Raji (cell line): ENCODE results near the gene NUP205.

ENCODE experiments used
- POLR2A ChIP-seq: IDR thresholded peaks from 2 replicates; pipeline ENCODE4 v1.6.1; 2011; ENCODE audit warnings: low read depth, low read length, control low read depth; ENCODE audit not compliant: insufficient read depth

The NUP205 gene, protein sequence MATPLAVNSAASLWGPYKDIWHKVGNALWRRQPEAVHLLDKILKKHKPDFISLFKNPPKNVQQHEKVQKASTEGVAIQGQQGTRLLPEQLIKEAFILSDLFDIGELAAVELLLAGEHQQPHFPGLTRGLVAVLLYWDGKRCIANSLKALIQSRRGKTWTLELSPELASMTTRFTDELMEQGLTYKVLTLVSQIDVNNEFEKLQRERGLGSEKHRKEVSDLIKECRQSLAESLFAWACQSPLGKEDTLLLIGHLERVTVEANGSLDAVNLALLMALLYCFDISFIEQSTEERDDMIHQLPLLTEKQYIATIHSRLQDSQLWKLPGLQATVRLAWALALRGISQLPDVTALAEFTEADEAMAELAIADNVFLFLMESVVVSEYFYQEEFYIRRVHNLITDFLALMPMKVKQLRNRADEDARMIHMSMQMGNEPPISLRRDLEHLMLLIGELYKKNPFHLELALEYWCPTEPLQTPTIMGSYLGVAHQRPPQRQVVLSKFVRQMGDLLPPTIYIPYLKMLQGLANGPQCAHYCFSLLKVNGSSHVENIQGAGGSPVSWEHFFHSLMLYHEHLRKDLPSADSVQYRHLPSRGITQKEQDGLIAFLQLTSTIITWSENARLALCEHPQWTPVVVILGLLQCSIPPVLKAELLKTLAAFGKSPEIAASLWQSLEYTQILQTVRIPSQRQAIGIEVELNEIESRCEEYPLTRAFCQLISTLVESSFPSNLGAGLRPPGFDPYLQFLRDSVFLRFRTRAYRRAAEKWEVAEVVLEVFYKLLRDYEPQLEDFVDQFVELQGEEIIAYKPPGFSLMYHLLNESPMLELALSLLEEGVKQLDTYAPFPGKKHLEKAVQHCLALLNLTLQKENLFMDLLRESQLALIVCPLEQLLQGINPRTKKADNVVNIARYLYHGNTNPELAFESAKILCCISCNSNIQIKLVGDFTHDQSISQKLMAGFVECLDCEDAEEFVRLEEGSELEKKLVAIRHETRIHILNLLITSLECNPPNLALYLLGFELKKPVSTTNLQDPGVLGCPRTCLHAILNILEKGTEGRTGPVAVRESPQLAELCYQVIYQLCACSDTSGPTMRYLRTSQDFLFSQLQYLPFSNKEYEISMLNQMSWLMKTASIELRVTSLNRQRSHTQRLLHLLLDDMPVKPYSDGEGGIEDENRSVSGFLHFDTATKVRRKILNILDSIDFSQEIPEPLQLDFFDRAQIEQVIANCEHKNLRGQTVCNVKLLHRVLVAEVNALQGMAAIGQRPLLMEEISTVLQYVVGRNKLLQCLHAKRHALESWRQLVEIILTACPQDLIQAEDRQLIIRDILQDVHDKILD (N-terminal part only)

DNA sequence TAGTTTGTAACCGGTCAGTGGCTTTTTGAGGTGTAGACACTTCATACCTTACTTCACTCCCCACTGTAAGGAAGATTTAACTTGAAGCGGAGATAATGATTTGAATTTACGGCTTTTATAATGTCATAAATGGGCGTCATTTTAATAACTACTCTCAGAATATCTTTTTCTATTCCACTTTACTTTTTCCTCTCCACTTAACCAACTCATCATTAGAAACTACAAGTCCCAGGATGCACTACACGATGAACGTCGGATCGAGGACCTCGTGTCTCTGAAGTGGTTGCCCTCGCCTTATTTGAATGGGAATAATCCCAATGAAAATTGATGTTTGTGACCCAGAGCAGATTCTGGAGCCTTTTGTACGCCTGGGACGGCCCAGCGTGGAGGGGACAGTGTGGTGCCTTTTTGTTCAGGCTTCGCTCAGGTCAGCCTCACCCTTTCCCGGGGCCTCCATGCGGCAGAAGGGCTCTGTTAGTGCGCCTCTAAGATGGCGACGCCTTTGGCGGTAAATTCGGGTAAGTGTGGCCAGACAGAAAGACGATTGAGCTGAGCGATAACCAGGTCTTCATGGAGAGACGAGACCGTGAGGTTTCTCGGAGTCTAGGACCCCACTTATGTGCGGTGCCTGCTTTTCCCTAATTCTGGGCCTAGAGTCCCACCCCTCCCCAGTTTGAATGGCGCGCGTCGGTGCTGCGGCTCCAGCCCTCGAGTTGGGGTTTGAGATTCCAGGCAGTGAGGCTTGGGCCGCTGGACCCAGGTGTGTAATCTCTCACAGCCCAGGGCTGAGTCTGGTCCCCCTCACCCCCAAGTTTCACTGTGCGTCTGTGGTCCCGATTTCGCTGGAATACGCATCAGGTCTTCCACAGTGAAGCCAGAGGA, at the start of gene NUP205:
Gene NUP205, plus strand, starts transcription at position 463 of the 882 bp plus-strand sequence. Its CDS starts 28 bp downstream, at position 491.
- TF ChIP-seq POLR2A = peak; percentile 93

DNA sequence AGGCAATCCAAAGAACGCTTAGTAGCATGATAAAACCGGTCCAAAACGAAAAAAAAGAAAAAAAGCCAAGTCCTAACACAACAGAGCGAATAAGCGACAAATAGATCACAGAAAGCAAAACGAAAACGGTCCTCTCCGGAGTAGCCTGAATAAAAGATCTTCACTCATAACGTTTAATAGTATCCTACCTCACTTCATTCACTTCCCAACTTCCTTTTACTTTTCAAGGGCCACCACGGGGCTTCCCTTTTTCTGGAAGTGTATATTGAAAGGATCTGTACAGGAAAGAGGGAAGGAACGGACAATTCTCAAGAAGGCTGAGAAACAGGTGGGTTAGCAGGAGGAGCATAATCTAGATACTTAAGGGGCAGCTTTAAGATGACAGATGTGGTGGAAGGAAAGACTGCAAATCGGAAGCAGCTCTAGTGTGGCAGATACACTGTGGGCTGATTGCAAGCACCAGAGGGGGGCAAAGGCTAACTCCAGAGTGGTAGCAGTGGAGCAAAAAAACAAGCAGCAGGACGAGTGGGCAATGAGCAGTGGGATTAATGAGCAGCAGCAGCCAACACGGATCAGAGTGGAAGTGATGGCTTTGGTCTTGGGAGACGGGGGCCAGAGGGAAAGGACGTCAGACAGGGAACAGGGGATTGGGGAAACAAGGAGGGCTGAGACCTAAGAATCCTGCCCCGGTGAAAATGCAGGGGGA, 48.7 kb upstream of the NUP205 start:
- no peak for TF ChIP-seq POLR2A

DNA sequence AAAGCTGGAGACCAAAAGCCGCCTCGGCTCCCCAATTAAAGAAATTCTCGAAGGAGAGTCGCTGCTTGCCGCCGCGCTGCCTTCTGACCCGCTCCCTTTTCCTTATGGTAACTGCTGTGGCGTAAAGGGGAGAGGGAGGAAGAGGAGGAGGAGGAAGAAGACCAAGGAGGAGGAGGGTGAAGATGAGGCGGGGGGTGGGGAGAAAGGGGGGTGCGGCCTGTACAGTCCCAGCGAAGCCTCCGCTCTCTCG, 48.2 kb upstream of the NUP205 start:
- TF ChIP-seq POLR2A = no peak

DNA sequence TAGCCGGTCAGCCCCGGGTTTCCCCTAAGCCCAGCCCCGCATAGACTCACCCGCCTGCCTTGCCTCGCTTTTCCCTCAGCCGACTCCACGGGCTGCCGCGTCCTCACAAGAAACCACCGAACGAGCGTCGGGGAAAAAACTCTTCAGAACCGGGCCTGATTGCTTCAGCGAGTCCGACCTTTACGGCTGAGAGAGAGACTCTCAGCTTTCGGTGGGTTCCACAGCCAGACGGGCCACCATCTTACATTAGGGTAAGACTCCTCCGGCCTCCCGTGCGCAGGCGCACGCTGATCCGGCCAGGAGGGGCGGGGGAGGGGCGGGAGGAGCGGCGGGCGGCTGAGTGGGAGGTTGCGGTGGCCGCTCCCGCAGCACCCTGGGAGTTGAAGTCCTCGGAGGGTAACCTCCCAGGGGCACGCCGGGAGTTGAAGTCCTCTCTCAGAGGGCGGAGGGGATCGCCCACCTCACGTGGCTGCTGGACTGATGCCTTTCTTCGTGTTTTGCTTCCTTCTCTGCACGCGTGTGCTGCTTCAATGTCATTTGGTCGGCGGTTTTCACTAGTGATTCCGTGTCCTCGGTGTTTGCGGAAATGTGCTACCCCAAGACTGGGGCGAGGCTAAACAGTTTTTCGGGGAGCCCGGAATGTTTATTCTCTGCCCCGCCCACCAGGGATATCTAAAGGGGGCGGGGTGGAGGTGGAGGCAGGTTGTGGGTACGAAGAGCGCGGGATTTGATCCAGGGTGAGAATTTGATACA, 47.7 kb upstream of the NUP205 start, which contains the start of gene CNOT4:
Gene CNOT4, minus strand, starts transcription at position 264 of the 753 bp plus-strand sequence. CDS start 71,771 bp downstream, outside the sequence.
- TF ChIP-seq POLR2A = peak; percentile 86

DNA sequence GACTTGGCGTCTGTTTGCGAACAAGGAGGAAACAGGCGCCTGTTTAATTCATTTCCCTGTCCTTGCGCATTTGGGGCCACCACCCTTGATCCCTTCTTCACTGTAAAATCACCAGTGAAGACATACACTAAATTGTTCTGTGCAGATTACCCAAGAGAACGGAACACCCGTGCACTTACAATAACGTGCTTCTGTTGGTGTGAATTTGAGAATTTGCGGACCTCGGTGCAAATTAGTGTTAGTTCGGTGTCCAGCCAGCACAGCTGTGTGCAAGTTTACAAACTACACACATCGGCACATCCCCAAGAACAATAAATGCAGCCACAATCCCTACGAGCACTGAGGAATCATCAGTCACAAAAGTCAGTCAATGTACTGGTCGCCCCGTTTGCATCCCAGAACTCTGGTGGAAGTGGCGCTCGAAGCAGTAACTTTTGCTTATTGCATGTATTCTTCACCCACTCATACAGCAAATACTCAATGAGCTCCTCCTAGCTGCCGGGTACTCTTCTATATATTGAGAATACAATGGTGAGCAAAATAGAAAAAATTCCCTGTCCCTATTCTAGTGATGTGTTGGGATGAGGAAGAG, 47.0 kb upstream of the NUP205 start:
- TF ChIP-seq POLR2A = no peak

DNA sequence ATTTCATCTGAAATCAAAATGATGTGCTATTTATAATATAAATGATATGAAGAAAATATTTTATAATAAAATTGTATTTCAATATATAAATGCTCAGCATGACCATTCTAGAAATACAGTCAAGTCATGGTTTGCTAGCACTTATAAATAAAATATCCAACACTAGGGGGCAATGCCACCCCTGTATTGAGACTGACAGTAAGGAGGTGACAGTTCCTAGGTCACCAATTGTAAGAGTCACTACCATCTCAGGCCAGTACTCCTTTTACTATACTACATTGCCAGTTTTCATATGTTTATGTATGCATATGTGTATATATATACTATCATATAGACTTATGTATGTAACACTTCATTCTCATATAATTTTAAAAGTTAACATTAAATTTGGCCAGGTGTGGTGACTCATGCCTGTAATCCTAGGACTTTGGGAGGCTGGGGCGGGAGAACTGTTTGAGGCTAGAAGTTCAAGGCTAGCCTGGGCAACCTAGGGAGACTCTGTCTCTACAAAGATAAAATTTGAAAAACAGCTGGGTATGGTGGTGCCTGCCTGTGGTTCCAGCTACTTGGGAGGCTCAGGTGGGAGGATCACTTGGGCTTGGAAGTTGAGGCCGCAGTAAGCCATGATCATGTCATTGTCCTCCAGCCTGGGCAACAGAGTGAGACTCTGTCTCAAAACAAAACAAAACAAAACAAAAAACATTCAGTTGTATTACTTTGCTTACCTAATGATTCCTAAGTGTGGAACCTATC, 45.4 kb upstream of the NUP205 start:
- TF ChIP-seq POLR2A = no peak

DNA sequence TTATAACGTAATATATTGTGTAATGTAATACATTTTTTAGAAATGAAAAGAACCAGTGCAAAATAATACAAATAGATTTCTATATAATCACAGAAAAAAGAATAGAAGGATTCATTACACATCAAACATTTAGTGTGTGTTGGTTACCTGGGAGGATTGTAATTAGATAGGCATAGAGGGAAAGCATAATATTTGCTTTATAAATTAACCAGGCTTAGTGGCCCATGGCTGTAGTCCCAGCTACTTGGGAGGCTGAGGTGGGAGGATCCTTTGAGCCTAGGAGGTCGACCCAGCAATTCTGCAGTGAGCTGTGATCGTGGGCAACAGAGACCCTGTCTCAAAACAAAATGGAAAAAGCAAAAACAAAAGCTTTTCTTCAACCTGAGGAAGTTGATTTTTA, 42.9 kb upstream of the NUP205 start:
- no peak for TF ChIP-seq POLR2A

DNA sequence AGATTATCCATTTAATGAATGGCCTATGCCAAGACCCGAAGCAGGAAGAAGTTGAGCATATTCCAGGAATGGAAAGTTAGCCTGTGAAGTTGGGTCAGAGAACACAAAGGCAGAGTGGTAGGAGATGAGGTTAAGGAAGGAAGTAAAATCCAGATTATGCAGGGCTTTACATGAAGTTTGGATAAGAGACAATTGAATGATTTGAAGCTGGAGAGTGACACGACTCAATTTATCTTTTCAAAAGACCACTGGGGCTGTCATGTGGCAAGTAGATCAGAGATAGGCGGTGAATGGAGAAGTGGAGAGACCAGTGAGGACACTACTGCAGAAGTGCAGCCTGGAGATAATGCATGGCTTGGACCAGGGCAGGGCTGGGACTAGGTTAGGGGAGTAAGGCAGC, 40.7 kb upstream of the NUP205 start:
- no peak for TF ChIP-seq POLR2A

DNA sequence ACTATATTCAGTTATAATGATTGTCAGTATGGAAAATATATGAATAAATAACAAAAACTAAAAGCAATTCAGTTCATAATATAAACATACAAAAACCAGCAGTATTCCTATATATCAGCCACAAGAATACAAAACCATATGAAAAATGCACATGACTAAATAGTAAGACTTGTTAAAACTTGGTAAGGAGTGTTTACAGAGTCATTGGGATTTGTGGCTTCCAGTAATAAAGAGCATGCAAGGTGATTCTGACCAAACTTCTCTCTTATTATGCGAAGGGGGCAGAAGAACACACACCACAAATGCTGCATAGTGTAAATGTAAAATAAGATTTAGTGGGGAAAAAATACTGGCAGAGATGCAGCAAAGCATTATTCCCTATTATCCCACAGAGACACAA, 39.0 kb upstream of the NUP205 start:
- TF ChIP-seq POLR2A = no peak

DNA sequence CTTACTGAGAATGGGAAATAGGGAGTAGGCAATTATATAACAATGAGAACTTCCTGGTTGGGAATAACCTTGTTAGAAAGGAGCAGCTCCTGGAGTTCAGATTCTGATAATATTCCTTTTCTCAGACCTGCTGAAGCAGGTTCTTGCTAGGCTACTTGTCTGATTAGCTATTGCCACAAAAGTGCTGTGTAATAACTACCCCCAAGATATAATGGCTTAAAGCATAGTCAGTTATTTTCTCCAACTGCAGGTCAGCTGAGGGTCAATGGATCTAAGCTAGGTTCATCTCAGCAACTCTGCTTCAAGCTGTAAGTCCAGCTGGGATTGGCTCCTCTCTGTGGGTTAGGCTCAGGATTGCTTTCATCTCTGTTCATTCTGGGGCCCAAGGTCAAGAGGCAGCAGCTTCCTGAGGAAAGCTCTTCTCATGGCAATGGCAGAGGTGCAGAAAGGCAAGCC, 38.5 kb upstream of the NUP205 start:
- TF ChIP-seq POLR2A = no peak

DNA sequence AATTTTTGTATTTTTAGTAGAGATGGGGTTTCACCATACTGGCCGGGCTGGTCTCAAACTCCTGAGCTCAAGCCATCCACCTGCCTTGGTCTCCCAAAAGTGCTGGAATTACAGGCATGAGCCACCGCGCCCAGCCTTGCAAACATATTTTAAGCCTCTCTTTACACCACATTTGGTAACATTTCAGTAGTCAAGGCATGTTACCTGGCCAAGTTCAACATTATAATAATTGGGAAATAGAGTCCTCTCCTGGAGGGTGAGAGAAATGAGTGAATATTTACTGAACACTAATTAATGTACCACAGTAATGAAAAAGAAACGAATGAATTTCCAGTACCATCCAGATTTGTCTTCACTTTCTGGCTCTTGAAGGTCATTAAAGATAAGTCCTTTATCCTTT, 37.8 kb upstream of the NUP205 start:
- no peak for TF ChIP-seq POLR2A

DNA sequence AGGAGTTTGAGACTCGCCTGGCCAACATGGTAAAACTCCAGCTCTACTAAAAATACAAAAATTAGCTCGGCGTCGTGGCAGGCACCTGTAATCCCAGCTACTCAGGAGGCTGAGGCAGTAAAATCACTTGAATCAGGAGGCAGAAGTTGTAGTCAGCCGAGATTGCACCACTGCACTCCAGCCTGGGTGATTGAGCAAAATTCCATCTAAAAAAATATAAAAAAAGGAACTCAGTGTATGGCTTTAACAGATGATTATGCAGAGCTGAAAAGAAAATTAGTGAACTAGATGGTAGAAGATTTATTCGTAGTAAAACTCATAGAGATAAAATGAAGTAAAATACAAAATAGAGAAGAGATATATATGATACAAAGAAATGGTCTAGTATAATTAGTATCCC, 35.2 kb upstream of the NUP205 start:
- TF ChIP-seq POLR2A = no peak
